Hepatocyte (in vitro differentiated cells): ENCODE results near the gene LSS. TPM values are rescaled to one million over a fixed set of nuclear protein-coding genes. Genes with fewer than 3 reads are reported as not detected.

Experiments
- DNase-seq: peaks from one replicate; pipeline ENCODE4 v3.0.0-alpha.2; 2016; ENCODE audit warnings: low spot score
- H2AFZ ChIP-seq: fragments of 200-600 bp; sonication (generic); 2 replicates; pipeline ENCODE4 v1.6.0; 2016; ENCODE audit warnings: antibody characterized with exemption, mild to moderate bottlenecking
- H3K27ac ChIP-seq: fragments of 200-600 bp; sonication (generic); 2 replicates; pipeline ENCODE4 v1.5.1; 2016; ENCODE audit warnings: mild to moderate bottlenecking
- H3K27me3 ChIP-seq: fragments of 200-600 bp; sonication (generic); 2 replicates; pipeline ENCODE4 v1.6.1; 2016
- H3K36me3 ChIP-seq: fragments of 200-600 bp; sonication (generic); replicated peaks from 2 replicates; pipeline ENCODE4 v1.5.1; 2016; ENCODE audit warnings: low read depth; ENCODE audit not compliant: insufficient read depth
- H3K4me1 ChIP-seq: fragments of 200-600 bp; sonication (generic); 2 replicates; pipeline ENCODE4 v1.5.1; 2016; ENCODE audit warnings: mild to moderate bottlenecking, moderate library complexity; ENCODE audit not compliant: insufficient read depth
- H3K4me2 ChIP-seq: fragments of 200-600 bp; sonication (generic); 2 replicates; pipeline ENCODE4 v1.6.0; 2016
- H3K4me3 ChIP-seq: fragments of 200-600 bp; sonication (generic); 2 replicates; pipeline ENCODE4 v1.5.1; 2016; ENCODE audit warnings: mild to moderate bottlenecking
- H3K79me2 ChIP-seq: fragments of 200-600 bp; sonication (generic); 2 replicates; pipeline ENCODE4 v1.6.0; 2017; ENCODE audit warnings: mild to moderate bottlenecking
- H3K9me2 ChIP-seq: fragments of 200-600 bp; sonication (generic); replicated peaks from 2 replicates; pipeline ENCODE4 v1.6.0; 2017; ENCODE audit warnings: mild to moderate bottlenecking; ENCODE audit not compliant: insufficient read depth
- H3K9me3 ChIP-seq: fragments of 200-600 bp; sonication (generic); 2 replicates; pipeline ENCODE4 v1.5.1; 2016; ENCODE audit warnings: low read depth, mild to moderate bottlenecking
- H4K20me1 ChIP-seq: fragments of 200-600 bp; sonication (generic); 2 replicates; pipeline ENCODE4 v1.6.0; 2016; ENCODE audit warnings: mild to moderate bottlenecking; ENCODE audit not compliant: insufficient read depth, poor library complexity, severe bottlenecking
- CTCF ChIP-seq: fragments of 200-600 bp; sonication (generic); IDR thresholded peaks from 2 replicates; pipeline ENCODE4 v1.5.1; 2016; ENCODE audit warnings: antibody characterized with exemption, mild to moderate bottlenecking; ENCODE audit not compliant: poor library complexity
- EZH2 ChIP-seq: fragments of 200-600 bp; sonication (generic); IDR thresholded peaks from 2 replicates; pipeline ENCODE4 v1.6.1; 2016; ENCODE audit warnings: antibody characterized with exemption, mild to moderate bottlenecking, borderline replicate concordance
- EZH2phosphoT487 ChIP-seq: fragments of 200-600 bp; sonication (generic); IDR thresholded peaks from one replicate; pipeline ENCODE4 v1.6.1; 2018; ENCODE audit warnings: antibody characterized with exemption, mild to moderate bottlenecking, low read depth, moderate library complexity; ENCODE audit not compliant: unreplicated experiment, severe bottlenecking
- WGBS: methylation state at CpG from one replicate; pipeline ENCODE4 v1.1.6; 2016; ENCODE audit warnings: low lambda C conversion rate; ENCODE audit errors: missing lambda C conversion rate; 5-methylcytosine and 5-hydroxymethylcytosine counted together
- polyA plus RNA-seq: library from polyadenylated mRNA; unstranded; fragments of >200 nt; fragmentation: Nextera tagmentation; extraction: Ambion mirVana; gene quantifications from 2 replicates; pipeline ENCODE4 v1.2.1, GENCODE V29; 2016
- total RNA-seq: library from RNA; depleted of rRNA; stranded (reverse); fragments of >200 nt; gene quantifications from 2 replicates; pipeline ENCODE4 v1.2.3, GENCODE V29; 2014

The LSS gene
- total and polyA plus RNA-seq, 2 experiments from 2014 or later, result 131 to 146 TPM

GRCh38 chr21:46189213-46189958, 39.2 kb downstream of the LSS start:
- H2AFZ ChIP-seq, result no peak overlapping the region
- 61% methylated on average over 8 of the region's 9 CpGs for WGBS
- no peaks in the 10 kb centered on the region for H3K9me3 ChIP-seq
- peak overlapping the region; percentile 50 for H3K4me2 ChIP-seq
- no peaks in the 10 kb centered on the region for H3K79me2 ChIP-seq
- DNase-seq, result peak; percentile 18
- peak overlapping the region; percentile 90 for H3K27ac ChIP-seq
- H3K4me3 ChIP-seq, result no peak overlapping the region
- TF ChIP-seq EZH2 (no peak), CTCF (no peak), EZH2phosphoT487 (no peak)
- peaks cover 16% of the 10 kb centered on the region for H3K4me1 ChIP-seq
- H3K27me3 ChIP-seq, result no peaks in the 10 kb centered on the region
- H3K9me2 ChIP-seq, result no peaks in the 10 kb centered on the region
- no peaks in the 10 kb centered on the region for H3K36me3 ChIP-seq
- H4K20me1 ChIP-seq, result no peaks in the 10 kb centered on the region

GRCh38 chr21:46188226-46189212, 40.1 kb downstream of the LSS start:
- Histone ChIP-seq H3K27ac (peak overlapping the region; percentile 90), H3K4me3 (no peak overlapping the region), H3K9me2 (no peaks in the 10 kb centered on the region), H3K4me1 (peaks cover 16% of the 10 kb centered on the region), H3K9me3 (no peaks in the 10 kb centered on the region), H3K79me2 (no peaks in the 10 kb centered on the region), H4K20me1 (no peaks in the 10 kb centered on the region), H3K4me2 (peak overlapping the region; percentile 50), H3K27me3 (no peaks in the 10 kb centered on the region), H2AFZ (no peak overlapping the region), H3K36me3 (no peaks in the 10 kb centered on the region)
- 48% methylated on average over 17 of the region's 17 CpGs for WGBS
- DNase-seq, result peak; percentile 76
- no peak for TF ChIP-seq CTCF
- TF ChIP-seq EZH2, result no peak
- no peak for TF ChIP-seq EZH2phosphoT487

- H3K27ac ChIP-seq, result peak overlapping the region; percentile 90
Measured at GRCh38 chr21:46187814-46188213, 40.8 kb downstream of the LSS start.

More at GRCh38 chr21:46187814-46188213, 40.8 kb downstream of the LSS start:
- H2AFZ ChIP-seq, result no peak overlapping the region
- no peaks in the 10 kb centered on the region for H3K36me3 ChIP-seq
- no peaks in the 10 kb centered on the region for H3K27me3 ChIP-seq
- H3K4me3 ChIP-seq, result no peak overlapping the region
- TF ChIP-seq EZH2 (no peak), EZH2phosphoT487 (no peak), CTCF (no peak)
- WGBS, result 89% methylated on average over 7 of the region's 7 CpGs
- no peaks in the 10 kb centered on the region for H3K9me2 ChIP-seq
- H4K20me1 ChIP-seq, result no peaks in the 10 kb centered on the region
- no peak overlapping the region for H3K4me2 ChIP-seq
- no peaks in the 10 kb centered on the region for H3K9me3 ChIP-seq
- H3K79me2 ChIP-seq, result no peaks in the 10 kb centered on the region
- H3K4me1 ChIP-seq, result peaks cover 16% of the 10 kb centered on the region
- DNase-seq, result no peak
